Measurements from ENCODE around the gene ANKRD34A. TPM values are rescaled to one million over a fixed set of nuclear protein-coding genes. Genes with fewer than 3 reads are reported as not detected.

The ANKRD34A gene
- total RNA-seq, 1 experiment from 2014 or later, result 0.22 TPM

DNA sequence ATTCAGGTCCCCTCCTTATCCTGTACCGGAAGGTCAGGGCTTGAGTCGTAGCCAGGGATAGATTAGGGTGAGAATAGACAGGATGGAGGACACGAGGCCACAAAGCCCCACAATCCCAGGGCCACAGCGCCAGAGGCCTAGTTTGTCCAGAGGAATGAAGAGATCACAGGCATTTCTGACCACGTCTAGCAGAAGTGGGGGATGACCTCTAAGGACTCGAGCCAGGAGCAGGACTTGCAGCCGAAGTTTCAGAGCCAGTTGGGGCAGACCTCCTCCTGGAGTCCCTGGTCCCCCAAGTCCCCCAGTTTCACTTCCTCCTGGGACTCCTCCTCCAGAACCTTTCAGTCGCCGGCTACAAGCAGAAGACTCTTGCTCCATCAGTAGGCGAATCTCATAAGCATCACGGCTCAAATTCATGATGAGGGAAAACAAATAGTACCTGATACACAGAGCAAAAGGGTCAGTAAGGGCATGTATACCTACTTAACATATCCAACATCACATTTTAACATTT, 52.2 kb downstream of the ANKRD34A start:
- Mint-ChIP-seq H3K27ac (no peak overlapping the region), H3K4me3 (no peak overlapping the region), H3K4me1 (peaks cover 9% of the 10 kb centered on the region), H3K27me3 (ENCODE audit: low read depth) (peaks cover 3% of the 10 kb centered on the region), H3K36me3 (no peaks in the 10 kb centered on the region), H3K9me3 (no peaks in the 10 kb centered on the region)
- CTCF ChIA-PET, result no interaction called here
- TF ChIP-seq ZNF512 (CRISPR knock-in tag; IDR thresholded peaks at IDR 0.05; ENCODE audit: borderline replicate concordance), result no peak
- no peak for TF ChIP-seq CREM (CRISPR knock-in tag; IDR thresholded peaks at IDR 0.05)
- no peak for TF ChIP-seq ZNF396 (CRISPR knock-in tag; IDR thresholded peaks at IDR 0.05; ENCODE audit: borderline replicate concordance)
- TF ChIP-seq FOXJ3 (CRISPR knock-in tag; IDR thresholded peaks at IDR 0.05; ENCODE audit: borderline replicate concordance), result no peak
- no peak for TF ChIP-seq ATF6 (CRISPR knock-in tag; IDR thresholded peaks at IDR 0.05)
- no peak for TF ChIP-seq ZNF425 (CRISPR knock-in tag; conservative IDR thresholded peaks at IDR 0.05)
- no peak for TF ChIP-seq TCF7 (CRISPR knock-in tag; IDR thresholded peaks at IDR 0.05; ENCODE audit: low read depth)
- TF ChIP-seq GRHL2 (CRISPR knock-in tag; IDR thresholded peaks at IDR 0.05; ENCODE audit: insufficient replicate concordance, severe bottlenecking), result no peak
- no peak for TF ChIP-seq SOX15 (CRISPR knock-in tag; IDR thresholded peaks at IDR 0.05)
- no peak for TF ChIP-seq CTCF (IDR thresholded peaks at IDR 0.05)
- TF ChIP-seq ESRRA (CRISPR knock-in tag; IDR thresholded peaks at IDR 0.05; ENCODE audit: borderline replicate concordance), result no peak
- no peak for TF ChIP-seq SP1 (CRISPR knock-in tag; conservative IDR thresholded peaks at IDR 0.05)
- DNase-seq (ENCODE audit: low spot score) (no peak), ATAC-seq (no peak)
- POLR2A ChIA-PET, result interaction anchor here (0.7 kb wide), 1 partner anchor 104 kb away, joined by 4 read pairs; no protein-coding TSS in a partner anchor

Other genes starting within 250 kb of the ANKRD34A start
- gene CD160, start 245.1 kb downstream of the ANKRD34A start, total RNA-seq (2021), result not detected in 3 replicates
- 8.1 to 9.2 TPM (median 9.0 TPM) in 3 replicates for gene RNF115, start 140.5 kb downstream of the ANKRD34A start, total RNA-seq (2021)
- gene POLR3C, start 140.4 kb downstream of the ANKRD34A start, total RNA-seq (2021), result 20.2 to 24.9 TPM (median 22.7 TPM) in 3 replicates
- gene NUDT17, start 118.9 kb downstream of the ANKRD34A start, total RNA-seq (2021), result 2.7 to 3.5 TPM (median 3.3 TPM) in 3 replicates
- gene PIAS3, start 105.5 kb downstream of the ANKRD34A start, total RNA-seq (2021), result 44.9 to 52.4 TPM (median 49.6 TPM) in 3 replicates
- gene ANKRD35, start 78.7 kb downstream of the ANKRD34A start, total RNA-seq (2021), result 2.7 to 3.2 TPM (median 2.9 TPM) in 3 replicates
- 0.31 to 0.34 TPM (median 0.32 TPM) in 3 replicates for gene ITGA10, start 54.5 kb downstream of the ANKRD34A start, total RNA-seq (2021)
- gene PEX11B, start 45.9 kb downstream of the ANKRD34A start, total RNA-seq (2021), result 10.9 to 12.5 TPM (median 11.8 TPM) in 3 replicates
- gene RBM8A, start 37.1 kb downstream of the ANKRD34A start, total RNA-seq (2021), result 199 to 215 TPM (median 212 TPM) in 3 replicates
- gene LIX1L, start 6.6 kb downstream of the ANKRD34A start, total RNA-seq (2021), result 3.0 to 3.8 TPM (median 3.8 TPM) in 3 replicates
- 3.8 to 8.3 TPM (median 6.7 TPM) in 3 replicates for gene POLR3GL, start 115 bp upstream of the ANKRD34A start, total RNA-seq (2021)
- gene TXNIP, start 32.0 kb upstream of the ANKRD34A start, total RNA-seq (2021), result 56.7 to 76.8 TPM (median 73.8 TPM) in 3 replicates
- gene HJV, start 57.2 kb upstream of the ANKRD34A start, total RNA-seq (2021), result 0.23 to 0.50 TPM (median 0.31 TPM) in 3 replicates
- gene NBPF10, start 180.2 kb upstream of the ANKRD34A start, total RNA-seq (2021), result 0.63 to 0.80 TPM (median 0.64 TPM) in 3 replicates